ENCODE measurements around the gene ZNF420. TPM values are rescaled to one million over a fixed set of nuclear protein-coding genes. Genes with fewer than 3 reads are reported as not detected.

ZNF420 gene
- total RNA-seq, 1 experiment from 2014 or later, result 9.8 TPM

DNA sequence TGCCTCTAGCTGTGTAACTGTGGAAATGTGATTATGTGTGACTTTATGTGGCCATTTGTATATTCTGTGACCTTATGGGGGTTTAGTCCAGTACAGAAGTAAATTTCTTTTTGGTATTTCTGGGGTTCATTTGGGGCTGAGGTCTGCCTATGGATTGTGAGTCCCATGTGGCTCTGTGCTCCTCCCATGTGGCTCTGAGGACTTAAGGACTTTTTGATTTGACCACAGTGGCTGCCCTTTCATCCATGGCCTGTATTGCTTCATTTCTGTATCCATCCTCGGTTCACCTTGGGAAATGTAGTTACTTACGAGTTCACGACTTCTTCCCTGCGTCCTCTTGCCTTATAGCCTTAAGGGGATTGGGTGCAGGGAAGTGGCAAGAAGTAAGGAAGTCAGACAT, 1.0 kb downstream of the ZNF420 start:
- peaks cover 50 to 64% of the 10 kb centered on the region in 2 experiments for H3K9me3 Mint-ChIP-seq
- Histone ChIP-seq H3K79me1 (ENCODE audit: insufficient read depth, low read depth, low read length, poor library complexity, severe bottlenecking) (no peaks in the 10 kb centered on the region), H3K4me1 (ENCODE audit: insufficient read depth, low read length) (peaks cover 4% of the 10 kb centered on the region; the same call in 1 of the 2 replicates), H3K23ac (ENCODE audit: insufficient read length, low read depth, low read length) (no peak overlapping the region), H2AFZ (ENCODE audit: low read length) (no peak overlapping the region), H4K20me1 (ENCODE audit: control insufficient read depth, insufficient read depth, insufficient read length) (no peaks in the 10 kb centered on the region), H2BK12ac (ENCODE audit: insufficient read length, low read depth, low read length) (no peak overlapping the region), H3K9me3 (ENCODE audit: control insufficient read depth, low read depth, low read length) (peaks cover 6% of the 10 kb centered on the region), H3K27ac (ENCODE audit: insufficient read length, low read depth, low read length) (no peak overlapping the region), H4K5ac (ENCODE audit: insufficient read length, low read depth, low read length) (no peak overlapping the region), H3K27me3 (ENCODE audit: insufficient read depth, low read length) (no peaks in the 10 kb centered on the region), H4K91ac (ENCODE audit: insufficient read length, low read depth, low read length) (no peak overlapping the region), H3K18ac (ENCODE audit: insufficient read length, low read depth, low read length) (no peak overlapping the region), H2BK5ac (ENCODE audit: insufficient read length, low read length) (no peak overlapping the region), H2AK5ac (ENCODE audit: insufficient read length, low read length) (no peak overlapping the region), H3K79me2 (ENCODE audit: insufficient read depth, low read length) (peaks cover 7% of the 10 kb centered on the region; the same call in 1 of the 2 replicates), H3K14ac (ENCODE audit: insufficient read depth, low read length) (no peak overlapping the region), H2BK15ac (ENCODE audit: low read depth, low read length) (no peak overlapping the region), H3K56ac (ENCODE audit: insufficient read length, low read depth, low read length) (no peak overlapping the region), H3K9ac (ENCODE audit: extremely low read depth, insufficient read length, low read length) (peak overlapping the region; percentile 76), H2BK20ac (ENCODE audit: low read depth, low read length, poor library complexity, severe bottlenecking) (no peak overlapping the region), H3K4me2 (ENCODE audit: insufficient read depth, insufficient read length, low read length) (peak overlapping the region; percentile 96), H2BK120ac (ENCODE audit: low read depth, low read length, poor library complexity, severe bottlenecking) (no peak overlapping the region), H3K4ac (ENCODE audit: low read depth, low read length) (no peak overlapping the region), H4K8ac (replicated peaks; ENCODE audit: insufficient read length, low read depth, low read length) (no peak overlapping the region), H3T11ph (ENCODE audit: low read length) (no peak overlapping the region), H3K23me2 (ENCODE audit: insufficient read length, low read depth, low read length, poor library complexity, severe bottlenecking) (peaks cover 7% of the 10 kb centered on the region)
- no peak overlapping the region for H3K27ac Mint-ChIP-seq
- H3K4me3 Mint-ChIP-seq, result peak overlapping the region; percentile 90 to 96
- WGBS (ENCODE audit: extremely low coverage, insufficient read length, low lambda C conversion rate), result no CpG with 5 or more reads among the region's 4 CpGs
- H3K27me3 Mint-ChIP-seq (ENCODE audit: low read depth), result no peaks in the 10 kb centered on the region; the same call in 1 of the 2 replicates
- DNase-seq, result no peak
- H3K36me3 Mint-ChIP-seq (ENCODE audit: insufficient read depth in 1 of 3, low read depth in 3 of 3), result peaks cover 22 to 32% (median 29%) of the 10 kb centered on the region in 3 experiments
- TF ChIP-seq, protein P1, sequence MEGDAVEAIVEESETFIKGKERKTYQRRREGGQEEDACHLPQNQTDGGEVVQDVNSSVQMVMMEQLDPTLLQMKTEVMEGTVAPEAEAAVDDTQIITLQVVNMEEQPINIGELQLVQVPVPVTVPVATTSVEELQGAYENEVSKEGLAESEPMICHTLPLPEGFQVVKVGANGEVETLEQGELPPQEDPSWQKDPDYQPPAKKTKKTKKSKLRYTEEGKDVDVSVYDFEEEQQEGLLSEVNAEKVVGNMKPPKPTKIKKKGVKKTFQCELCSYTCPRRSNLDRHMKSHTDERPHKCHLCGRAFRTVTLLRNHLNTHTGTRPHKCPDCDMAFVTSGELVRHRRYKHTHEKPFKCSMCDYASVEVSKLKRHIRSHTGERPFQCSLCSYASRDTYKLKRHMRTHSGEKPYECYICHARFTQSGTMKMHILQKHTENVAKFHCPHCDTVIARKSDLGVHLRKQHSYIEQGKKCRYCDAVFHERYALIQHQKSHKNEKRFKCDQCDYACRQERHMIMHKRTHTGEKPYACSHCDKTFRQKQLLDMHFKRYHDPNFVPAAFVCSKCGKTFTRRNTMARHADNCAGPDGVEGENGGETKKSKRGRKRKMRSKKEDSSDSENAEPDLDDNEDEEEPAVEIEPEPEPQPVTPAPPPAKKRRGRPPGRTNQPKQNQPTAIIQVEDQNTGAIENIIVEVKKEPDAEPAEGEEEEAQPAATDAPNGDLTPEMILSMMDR (conservative IDR thresholded peaks at IDR 0.05), result no peak
- H3K4me1 Mint-ChIP-seq, result peaks cover 15 to 19% of the 10 kb centered on the region in 2 experiments
